ENCODE results near the gene CNN3.

DNA sequence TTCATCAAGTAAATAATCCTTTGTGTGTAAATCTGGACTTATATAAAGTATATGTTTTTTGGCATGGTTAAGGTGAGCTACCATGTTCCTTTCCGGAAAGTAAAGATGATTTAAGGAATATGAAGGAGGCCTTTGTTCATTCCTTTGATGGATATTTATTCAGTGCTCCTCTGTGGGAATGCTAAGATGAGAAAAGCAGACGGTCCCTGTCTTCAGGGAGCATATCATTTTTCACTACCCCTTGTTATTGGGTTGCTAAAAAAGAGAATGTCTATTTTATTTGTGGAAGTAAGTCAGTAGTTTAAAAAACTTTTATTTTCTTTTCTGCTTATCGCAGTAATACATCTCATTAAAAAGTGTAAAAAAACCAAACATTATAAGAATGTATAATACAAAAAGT, 35.1 kb upstream of the CNN3 start:
- TF ChIP-seq CTCF (IDR thresholded peaks at IDR 0.05) (no peak), POLR2A (IDR thresholded peaks at IDR 0.05) (no peak)

Data from body of pancreas (tissue), 4 donors.